BJ (cell line): ENCODE data around the gene USP38. TPM values are rescaled to one million over a fixed set of nuclear protein-coding genes. Genes with fewer than 3 reads are reported as not detected.

ENCODE experiments used
- CTCF ChIA-PET: fragments of 350-600 bp; formaldehyde crosslinking; extraction: SDS; loops from one replicate; lab custom pipeline; 2021; ENCODE audit warnings: antibody characterized with exemption, inconsistent platforms; lab: Yijun Ruan, JAX
- POLR2A ChIA-PET: fragments of 300-600 bp; sonication (Branson Sonifier 250); formaldehyde crosslinking; extraction: SDS; loops from one replicate; lab custom pipeline; 2021; ENCODE audit warnings: antibody characterized with exemption; lab: Charles Lee
- DNase-seq: peaks from one replicate; pipeline ENCODE4 v3.0.0-alpha.2; 2011; ENCODE audit warnings: low read depth
- H3K27me3 ChIP-seq: 2 replicates; pipeline ENCODE4 v1.6.0; 2011; ENCODE audit warnings: low read length; ENCODE audit not compliant: control insufficient read depth, insufficient read depth
- H3K36me3 ChIP-seq: 2 replicates; pipeline ENCODE4 v1.5.1; 2011; ENCODE audit warnings: low read length; ENCODE audit not compliant: control insufficient read depth, insufficient read depth
- H3K4me3 ChIP-seq: 2 replicates; pipeline ENCODE4 v1.5.1; 2011; ENCODE audit warnings: low read depth, mild to moderate bottlenecking, control low read depth, low read length
- polyA plus RNA-seq: library from polyadenylated mRNA; depleted of rRNA; stranded (reverse); fragments of >200 nt; gene quantifications from 2 replicates; pipeline ENCODE4 v1.2.3, GENCODE V29; 2011
- TF ChIP-seq, protein P1 (sequence below): IDR thresholded peaks from 2 replicates; pipeline ENCODE4 v1.5.1; 2011; ENCODE audit warnings: low read depth, mild to moderate bottlenecking, control low read depth, inconsistent platforms, low read length, moderate library complexity; ENCODE audit not compliant: insufficient read depth

The USP38 gene
- polyA plus RNA-seq, 1 experiment, result 10.8 TPM

- ChIA-PET POLR2A (no interaction called here), CTCF (no interaction called here)
- TF ChIP-seq, protein P1, sequence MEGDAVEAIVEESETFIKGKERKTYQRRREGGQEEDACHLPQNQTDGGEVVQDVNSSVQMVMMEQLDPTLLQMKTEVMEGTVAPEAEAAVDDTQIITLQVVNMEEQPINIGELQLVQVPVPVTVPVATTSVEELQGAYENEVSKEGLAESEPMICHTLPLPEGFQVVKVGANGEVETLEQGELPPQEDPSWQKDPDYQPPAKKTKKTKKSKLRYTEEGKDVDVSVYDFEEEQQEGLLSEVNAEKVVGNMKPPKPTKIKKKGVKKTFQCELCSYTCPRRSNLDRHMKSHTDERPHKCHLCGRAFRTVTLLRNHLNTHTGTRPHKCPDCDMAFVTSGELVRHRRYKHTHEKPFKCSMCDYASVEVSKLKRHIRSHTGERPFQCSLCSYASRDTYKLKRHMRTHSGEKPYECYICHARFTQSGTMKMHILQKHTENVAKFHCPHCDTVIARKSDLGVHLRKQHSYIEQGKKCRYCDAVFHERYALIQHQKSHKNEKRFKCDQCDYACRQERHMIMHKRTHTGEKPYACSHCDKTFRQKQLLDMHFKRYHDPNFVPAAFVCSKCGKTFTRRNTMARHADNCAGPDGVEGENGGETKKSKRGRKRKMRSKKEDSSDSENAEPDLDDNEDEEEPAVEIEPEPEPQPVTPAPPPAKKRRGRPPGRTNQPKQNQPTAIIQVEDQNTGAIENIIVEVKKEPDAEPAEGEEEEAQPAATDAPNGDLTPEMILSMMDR, result no peak
- Histone ChIP-seq H3K27me3 (no peaks in the 10 kb centered on the region), H3K36me3 (no peaks in the 10 kb centered on the region), H3K4me3 (no peak overlapping the region)
- no peak for DNase-seq
Observed at GRCh38 chr4:143251348-143251747, 66.6 kb downstream of the USP38 start.

- Histone ChIP-seq H3K4me3 (no peak overlapping the region), H3K36me3 (no peaks in the 10 kb centered on the region), H3K27me3 (no peaks in the 10 kb centered on the region)
- POLR2A ChIA-PET, result no interaction called here
- DNase-seq, result no peak
- CTCF ChIA-PET, result no interaction called here
- TF ChIP-seq, protein P1, result no peak
Observed at GRCh38 chr4:143251779-143252178, 67.1 kb downstream of the USP38 start.

DNA sequence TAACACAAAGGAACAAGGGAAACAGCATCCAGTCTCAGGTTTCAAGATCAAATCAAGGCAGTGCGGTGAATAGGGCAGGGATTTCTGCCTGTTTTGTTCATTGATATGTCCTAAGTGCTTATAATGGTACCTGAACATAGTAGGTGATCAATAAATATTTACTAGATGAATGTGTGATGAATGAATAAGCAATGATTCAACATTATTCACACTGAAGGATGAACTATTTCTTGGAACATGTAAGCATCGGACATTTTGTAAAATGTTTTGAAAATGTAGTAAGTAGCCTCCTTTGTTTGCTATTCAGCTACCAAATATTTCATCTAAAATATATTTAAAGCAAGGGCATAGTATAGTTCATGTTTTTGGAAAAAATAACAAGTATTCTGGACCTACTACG is 67.8 kb downstream of the USP38 start:
- POLR2A ChIA-PET, result no interaction called here

DNA sequence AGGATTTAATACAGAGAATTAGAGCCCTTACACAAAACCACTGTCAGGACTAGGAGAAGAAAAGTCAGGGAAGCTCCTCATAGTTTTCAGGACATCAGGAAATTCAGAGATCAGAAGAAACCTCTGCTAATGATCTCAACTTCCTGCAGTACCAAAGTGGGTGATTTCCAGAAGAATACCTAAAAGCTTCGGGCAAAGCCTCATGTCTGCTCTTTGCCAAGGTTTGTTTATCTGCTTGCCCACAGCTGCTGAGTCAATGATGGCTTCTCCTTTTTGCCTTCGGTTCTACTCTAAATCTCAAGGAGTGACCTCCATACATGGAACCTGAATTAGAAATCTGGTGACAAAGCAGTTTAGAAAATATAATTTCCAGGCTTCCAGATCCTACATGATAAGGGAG is 68.4 kb downstream of the USP38 start:
- CTCF ChIA-PET, result interaction anchor here (0.9 kb wide), 1 partner anchor 15 kb away, joined by 3 read pairs; no protein-coding TSS in a partner anchor
- H3K36me3 ChIP-seq, result no peaks in the 10 kb centered on the region
- DNase-seq, result no peak
- POLR2A ChIA-PET, result no interaction called here
- TF ChIP-seq, protein P1, result no peak
- no peak overlapping the region for H3K4me3 ChIP-seq
- no peaks in the 10 kb centered on the region for H3K27me3 ChIP-seq

More for the DNA sequence above, 67.8 kb downstream of the USP38 start:
- no peaks in the 10 kb centered on the region for H3K27me3 ChIP-seq
- H3K36me3 ChIP-seq, result no peaks in the 10 kb centered on the region
- no peak for DNase-seq
- CTCF ChIA-PET, result no interaction called here
- TF ChIP-seq, protein P1, result no peak
- no peak overlapping the region for H3K4me3 ChIP-seq

DNA sequence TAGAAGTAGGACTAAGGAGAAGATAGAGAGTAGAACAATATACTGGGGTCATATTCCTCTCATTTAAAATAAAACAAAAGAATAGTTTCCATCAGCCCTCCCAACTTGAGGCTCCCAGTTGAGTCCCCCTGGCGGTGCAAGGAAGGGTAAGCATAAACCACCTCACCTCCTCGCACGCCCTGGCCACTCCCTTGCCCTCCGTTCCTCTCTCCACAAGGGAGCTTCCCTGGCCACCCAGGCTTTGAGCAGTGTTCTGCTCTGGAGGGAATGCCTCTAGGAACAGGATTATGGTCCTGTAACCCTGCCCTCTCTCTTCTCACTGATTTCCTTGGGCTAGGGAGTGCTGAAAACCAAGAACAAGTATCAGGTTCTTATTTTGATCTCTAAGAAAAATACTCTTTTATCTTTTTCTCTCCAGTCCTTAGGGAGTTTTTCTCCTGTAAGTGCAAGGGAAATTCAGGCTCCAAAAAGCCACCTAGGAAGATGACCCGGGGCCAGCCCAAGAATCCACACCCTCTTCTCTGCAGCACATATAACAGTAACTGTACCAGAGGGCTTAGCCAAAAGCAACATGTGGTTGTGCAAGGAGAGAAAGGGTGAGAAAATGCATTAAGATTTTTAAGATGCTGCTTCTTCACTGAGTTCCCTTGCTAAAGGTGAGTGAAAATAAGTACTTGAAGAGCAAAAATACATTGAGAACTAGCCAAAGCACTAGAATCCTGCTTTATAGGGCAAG is 69.9 kb downstream of the USP38 start:
- H3K4me3 ChIP-seq, result no peak overlapping the region
- no peak for DNase-seq
- H3K27me3 ChIP-seq, result no peaks in the 10 kb centered on the region
- TF ChIP-seq, protein P1, result no peak
- POLR2A ChIA-PET, result no interaction called here
- H3K36me3 ChIP-seq, result no peaks in the 10 kb centered on the region
- CTCF ChIA-PET, result no interaction called here
